NCI-H510A (cell line): ENCODE measurements around the gene SERHL2.
"Not testable (repeated sequence)": the region's sequence is repeated elsewhere in the genome, so short reads cannot be mapped to it uniquely, and the experiment has no call there.

Experiments
- DNase-seq: peaks from one replicate; lab custom pipeline; 2025; lab: John Stamatoyannopoulos, UW

Gene SERHL2, protein sequence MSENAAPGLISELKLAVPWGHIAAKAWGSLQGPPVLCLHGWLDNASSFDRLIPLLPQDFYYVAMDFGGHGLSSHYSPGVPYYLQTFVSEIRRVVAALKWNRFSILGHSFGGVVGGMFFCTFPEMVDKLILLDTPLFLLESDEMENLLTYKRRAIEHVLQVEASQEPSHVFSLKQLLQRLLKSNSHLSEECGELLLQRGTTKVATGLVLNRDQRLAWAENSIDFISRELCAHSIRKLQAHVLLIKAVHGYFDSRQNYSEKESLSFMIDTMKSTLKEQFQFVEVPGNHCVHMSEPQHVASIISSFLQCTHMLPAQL

DNA sequence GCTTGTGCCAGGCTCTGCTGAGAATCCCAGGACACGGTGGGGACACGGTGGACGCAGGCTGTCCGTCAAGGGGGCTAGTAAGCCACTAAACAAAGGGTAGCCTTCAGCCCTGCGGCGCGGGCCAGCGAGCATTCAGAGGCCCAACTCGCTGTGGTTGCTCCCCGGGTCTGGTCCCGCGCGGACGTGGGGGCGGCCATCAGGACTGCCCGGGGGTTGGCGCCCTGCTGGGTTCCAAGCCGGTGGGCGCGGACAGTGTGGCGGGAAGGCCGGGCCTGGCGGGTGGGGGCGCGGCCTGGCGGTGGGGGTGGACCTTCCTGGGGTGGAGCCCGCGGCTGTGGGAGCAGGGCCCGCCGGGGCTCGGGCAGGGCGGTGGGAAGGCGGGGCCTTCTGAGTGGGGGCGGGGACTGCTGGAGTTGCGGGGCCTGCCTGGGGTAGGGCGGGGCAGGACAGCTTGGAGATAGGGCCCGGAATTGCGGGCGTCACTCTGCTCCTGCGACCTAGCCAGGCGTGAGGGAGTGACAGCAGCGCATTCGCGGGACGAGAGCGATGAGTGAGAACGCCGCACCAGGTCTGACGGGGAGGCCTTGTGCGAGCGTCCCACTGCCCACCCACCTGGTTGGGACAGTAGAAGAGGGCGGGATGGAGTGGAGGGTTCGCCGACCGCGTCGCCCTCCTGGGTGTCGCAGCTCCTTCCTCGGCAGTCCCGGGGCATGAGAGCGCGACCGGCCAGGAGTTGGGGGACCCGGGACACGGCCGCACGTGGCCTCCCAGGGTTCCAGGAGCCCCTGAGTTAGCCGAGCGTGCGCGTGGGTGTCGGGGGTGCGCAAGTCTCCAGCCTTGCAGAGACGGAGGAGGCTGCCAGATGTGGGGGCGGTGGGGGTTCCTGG is at the start of gene SERHL2:
Gene SERHL2, plus strand, starts transcription at position 482 of the 887 bp plus-strand sequence. Its CDS starts 65 bp downstream, at position 547.
- no peak for DNase-seq

DNA sequence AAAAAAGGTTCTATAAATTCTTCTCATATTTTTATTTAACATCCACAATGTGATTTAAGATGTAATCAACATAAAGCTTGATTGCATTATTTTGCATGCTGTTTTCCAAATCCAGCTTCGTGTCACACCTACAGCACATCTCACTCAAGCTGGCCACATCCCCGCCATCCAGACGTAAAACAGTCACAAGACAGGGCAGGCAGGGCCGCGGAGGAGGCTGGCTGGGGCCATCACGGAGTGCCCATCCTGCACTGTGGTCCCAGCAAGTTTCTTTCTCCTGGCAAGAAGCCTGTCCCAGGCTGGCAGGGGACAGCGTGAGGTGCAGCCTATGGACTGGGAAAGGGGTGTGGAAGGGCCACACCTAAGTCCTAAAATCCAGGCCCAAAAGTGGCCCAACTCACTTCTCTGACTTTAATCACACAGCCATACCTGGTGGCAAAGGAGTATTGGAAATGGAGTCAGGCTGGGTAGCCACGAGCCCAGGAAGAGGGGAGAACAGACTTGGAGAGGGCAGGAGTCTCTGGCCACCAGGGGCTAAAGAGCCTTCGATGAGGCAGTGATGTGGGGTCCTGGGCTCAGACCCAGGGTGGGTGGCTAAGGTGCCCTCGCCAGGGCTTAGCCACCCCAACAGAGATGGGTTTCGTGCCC is 45.3 kb upstream of the SERHL2 start:
- DNase-seq: not testable (repeated sequence)

DNA sequence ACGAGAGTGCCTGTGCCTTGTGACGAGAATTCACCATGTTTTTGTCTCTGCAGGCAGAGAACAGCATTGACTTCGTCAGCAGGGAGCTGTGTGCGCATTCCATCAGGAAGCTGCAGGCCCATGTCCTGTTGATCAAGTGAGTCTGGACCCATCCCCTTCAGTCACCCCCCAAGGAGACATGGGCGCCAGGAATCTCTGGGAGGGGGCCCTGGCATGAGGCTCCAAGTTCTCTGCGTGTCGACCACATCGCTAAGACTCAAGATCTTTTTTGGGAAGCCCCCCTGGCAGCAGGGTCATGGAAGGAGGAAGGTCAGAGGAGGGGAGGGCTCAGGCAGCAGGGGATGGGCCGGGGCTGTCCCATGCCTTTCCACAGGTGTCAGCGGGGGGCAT is 44.8 kb upstream of the SERHL2 start:
- DNase-seq: not testable (repeated sequence)

DNA sequence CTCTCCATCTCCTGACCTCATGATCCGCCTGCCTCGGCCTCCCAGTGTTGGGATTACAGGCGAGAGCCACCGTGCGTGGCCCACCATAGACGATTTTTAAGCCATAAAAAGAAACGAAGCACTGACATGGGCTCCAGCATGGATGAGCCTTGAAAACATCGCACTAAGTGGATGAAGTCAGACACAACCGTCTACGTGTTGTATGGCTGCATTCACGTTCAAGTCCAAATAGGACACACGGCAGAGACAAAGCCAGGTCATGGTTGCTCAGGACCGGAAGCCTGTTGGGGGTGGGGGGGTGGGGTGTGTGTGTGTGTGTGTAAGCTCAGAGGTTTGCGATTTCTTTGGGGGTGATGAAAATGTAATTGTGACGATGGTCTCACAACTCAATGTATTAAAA is 44.2 kb upstream of the SERHL2 start:
- no peak for DNase-seq

DNA sequence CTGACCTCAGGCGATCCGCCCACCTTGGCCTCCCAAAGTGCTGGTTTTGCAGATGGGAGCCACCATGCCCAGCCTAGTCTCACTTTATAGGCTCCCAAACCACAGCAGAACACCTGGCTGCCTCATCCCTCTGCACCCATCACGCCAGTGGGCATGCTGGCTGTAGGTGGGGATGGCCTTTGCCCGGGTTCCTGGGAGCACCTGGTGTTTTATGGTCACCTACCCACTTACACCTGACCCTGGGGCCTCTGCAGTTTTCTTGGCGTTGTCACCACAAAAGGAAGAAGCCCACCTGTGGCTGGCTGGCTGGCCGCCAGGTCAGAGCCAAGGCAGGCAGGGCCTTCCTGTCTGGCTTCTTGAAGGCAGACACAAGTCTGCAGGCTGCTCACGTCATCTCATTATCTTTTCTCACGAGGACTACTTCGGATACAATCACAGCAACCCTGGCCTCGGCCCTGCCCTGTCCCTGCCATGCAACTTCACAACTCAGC is 42.3 kb upstream of the SERHL2 start:
- no peak for DNase-seq

DNA sequence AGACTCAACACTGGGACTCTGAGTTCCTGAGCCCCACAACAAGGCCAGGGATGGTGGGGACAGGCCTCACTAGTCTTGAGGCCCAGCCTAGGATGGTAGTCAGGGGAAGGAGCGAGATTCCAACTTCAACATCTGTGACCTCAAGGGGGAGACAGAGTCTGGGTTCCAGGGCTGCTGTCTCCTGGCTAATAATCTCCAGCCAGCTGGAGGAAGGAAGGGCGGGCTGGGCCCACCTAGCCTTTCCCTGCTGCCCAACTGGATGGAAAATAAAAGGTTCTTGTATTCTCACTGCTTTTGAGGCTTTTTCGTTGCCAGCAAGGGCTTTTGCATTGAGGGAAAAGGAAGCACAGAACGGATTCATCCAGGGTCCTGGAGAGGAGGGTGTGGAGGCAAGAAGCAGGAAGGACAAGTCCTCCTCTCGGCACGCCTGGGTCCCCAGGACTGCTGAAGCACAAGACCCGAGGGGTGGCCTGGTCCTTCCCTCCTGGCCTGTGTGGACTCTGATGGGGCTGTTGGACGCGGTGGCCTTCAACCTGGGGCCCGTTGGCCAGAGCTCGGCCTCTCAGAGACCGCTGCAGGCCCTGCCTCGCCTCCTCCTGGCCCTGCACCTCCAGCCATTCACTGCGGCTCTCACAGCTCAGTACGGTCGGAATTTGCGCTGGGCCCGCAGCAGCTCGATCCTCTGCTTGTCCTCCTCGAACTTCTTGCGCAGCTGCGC is 41.3 kb upstream of the SERHL2 start:
- DNase-seq: not testable (repeated sequence)

DNA sequence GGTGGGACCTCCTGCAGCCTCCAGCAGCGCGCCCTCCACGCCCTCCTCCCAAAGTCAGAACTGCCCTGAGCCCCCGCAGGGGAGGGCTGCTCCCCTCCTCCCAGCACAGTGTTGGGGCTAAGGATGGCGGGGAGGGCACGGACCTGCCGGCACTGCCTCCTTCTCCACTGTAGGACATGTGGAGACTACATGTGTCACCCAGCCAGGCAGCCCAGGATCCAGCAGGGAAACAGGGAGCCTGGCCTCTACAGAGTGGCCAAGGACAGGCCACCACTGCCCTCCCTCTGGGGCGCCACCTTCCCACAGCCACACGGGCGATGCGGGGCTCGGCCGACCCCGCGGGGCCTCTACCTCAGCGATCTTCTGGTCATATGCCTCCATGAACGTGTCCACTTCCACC is 39.4 kb upstream of the SERHL2 start:
- not testable (repeated sequence) for DNase-seq

DNA sequence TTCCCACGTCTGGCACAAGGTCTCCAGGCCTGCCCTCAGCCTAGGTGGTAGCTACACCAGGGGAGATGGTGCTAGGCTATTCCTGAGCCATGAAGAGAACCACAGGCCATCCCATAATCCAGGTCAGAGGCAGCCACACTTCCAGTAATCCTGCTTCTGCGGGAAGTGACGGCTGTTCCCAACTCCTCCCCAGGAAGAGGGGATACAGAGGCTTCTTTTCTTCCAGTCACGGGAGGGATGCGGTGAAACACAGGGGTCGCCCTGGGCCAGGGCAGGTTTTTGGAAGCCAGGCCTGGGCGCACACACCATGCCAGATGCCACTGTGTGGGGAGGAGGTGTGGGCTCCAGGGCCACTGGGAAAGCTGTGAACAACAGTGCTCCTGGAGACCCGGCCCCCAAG is 38.5 kb upstream of the SERHL2 start:
- DNase-seq: not testable (repeated sequence)

DNA sequence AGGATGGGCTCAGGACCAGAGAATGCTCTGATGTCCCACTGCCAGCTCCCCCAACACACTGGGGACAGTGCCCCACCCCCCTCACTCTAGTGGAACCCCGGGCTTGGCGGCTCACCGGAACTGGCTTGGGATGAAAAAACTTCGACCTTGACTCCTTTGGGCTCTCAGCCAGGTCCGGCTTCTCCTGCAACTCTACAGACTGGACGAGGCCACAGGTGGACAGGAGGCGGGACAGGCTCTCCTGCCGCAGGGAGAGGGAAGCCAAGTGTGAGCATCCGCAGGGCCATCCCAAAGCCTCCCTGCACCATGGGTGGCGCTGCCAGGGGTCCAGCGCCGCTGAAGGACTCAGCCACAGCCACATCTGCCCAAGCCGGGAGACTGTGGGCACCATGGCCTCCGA is 37.9 kb upstream of the SERHL2 start:
- no peak for DNase-seq

DNA sequence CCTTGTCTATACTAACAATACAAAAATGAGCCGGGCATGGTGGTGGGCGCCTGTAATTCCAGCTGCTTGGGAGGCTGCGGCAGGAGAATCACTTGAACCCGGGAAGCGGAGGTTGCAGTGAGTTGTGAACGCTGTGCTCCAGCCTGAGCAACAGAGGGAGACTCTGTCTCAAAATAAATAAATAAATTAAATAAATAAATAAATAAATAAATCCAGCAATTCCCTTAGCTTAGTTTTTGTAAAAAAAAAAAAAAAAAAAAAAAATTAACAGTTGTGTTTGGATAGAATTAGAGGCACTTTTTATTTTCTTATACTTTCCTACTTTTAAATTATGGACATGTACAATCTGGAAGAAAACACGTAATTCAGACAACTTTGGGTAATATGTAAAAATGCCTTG is 36.7 kb upstream of the SERHL2 start:
- not testable (repeated sequence) for DNase-seq

DNA sequence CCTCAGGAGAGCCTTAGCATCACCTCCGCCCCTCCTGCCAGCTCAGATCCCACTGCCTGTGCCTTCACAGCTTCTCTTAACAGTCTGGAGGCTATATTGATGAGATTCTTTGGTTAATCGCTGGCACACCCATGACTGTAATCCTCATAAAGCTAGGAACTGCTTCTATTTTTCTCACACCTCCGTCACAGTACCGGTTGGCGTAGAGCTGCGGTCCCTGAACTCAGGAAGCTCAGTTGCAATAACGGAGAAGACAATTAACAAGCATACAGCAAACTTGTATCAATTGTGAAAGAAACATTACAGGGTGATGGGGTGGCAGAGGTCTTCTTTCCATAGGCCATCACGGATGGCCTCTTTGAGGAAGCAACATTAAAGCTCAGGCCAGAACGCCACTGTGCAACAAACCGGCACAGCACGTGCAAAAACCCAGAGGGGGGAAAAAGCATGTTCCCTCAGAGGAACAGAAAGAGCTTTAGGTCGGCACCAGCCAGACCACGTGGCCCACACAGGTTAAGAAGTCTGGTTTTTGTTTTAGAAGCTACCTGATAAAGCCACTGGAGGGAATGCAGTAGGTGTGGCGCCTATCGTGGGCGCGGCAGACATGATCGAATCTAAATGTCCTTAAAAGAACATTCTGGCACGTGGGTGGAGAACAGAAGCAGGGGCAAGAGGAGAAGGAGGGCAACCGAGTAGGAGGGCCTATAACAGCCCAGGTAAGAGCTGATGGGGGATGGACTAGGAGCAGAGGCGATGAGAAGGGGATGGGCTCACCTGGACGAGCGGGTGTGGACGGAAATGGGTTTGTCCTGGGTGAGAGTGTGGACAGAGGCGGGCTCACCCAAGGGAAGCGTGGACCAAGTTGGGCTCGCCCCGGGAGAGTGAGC is 34.9 kb upstream of the SERHL2 start:
- DNase-seq: not testable (repeated sequence)

DNA sequence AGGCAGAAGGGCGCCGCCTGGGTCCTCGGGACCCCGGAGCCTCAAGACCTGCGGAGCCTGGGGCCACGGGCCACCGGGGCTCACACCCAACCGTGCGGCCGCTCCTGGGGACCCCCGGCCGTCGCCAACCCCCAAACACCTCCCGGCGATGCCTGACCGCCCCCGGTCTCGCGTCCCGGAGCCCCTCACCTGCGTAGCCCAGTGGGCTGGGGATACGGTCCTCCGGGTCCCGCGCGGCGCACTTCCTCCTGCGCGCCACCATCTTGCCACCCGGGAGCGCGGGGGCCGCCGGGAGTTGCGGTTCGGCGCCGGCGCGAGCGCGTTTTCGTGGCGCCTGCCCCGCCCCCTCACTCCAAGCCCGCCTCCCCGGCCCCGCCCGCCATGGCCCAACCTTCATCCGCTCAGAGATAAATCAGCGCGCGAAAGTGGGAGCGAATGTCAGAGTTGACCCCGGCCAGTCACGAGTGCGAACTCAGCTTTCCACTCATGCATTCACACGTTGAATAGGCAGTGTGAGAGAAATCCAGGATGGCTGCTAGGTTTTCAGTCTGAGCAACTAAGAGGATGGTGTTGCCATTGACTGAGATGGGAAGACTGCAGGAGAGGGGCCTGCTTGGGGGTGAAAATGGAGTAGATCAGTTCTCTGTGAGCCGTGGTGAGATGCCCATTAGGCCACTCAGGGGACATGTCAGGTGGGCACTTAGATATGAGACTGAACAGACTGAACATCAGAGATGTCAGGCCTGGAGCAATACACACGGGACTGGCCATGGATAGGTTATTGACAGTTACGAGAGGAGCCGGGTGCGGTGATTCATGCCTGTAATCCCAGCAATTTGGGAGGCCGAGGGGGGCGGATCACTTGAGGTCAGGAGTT is 34.0 kb upstream of the SERHL2 start, which contains the start of gene RRP7A:
Gene RRP7A, minus strand, starts transcription at position 272 of the 877 bp plus-strand sequence. Its CDS starts 10 bp downstream, at position 262.
- no peak for DNase-seq

DNA sequence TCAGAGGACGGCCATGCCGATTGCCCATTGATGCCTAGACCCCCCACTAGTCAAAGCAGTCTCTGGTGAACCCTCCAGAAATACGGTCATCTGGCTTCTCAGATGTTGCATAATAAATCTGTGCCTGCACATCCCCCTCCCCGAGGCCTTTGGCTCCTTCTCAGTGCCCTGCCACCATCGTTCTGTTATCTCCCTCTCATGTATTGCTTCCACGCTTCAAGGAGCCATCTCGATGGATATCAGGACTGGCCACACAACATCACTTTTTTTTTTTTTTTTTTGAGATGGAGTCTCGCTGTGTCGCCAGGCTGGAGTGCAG is 32.6 kb upstream of the SERHL2 start:
- DNase-seq: no peak

DNA sequence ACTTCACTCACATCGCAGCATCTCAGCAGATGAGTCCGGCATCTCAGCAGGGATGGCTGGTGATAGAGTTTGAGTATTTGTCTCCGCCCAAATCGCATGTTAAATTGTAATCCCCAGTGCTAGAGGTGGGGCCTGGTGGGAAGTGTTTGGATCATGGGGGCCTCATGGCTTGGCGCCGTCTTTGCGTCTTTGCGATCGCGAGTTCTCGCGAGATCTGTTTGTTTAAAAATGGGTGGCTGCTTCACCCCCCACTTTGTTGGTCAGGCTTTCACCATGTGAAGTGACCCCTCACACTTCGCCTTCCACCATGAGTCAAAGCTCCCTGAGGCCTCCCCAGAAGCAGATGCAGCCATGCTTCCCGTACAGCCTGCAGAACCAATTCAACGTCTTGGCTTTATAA is 31.2 kb upstream of the SERHL2 start:
- DNase-seq: no peak

DNA sequence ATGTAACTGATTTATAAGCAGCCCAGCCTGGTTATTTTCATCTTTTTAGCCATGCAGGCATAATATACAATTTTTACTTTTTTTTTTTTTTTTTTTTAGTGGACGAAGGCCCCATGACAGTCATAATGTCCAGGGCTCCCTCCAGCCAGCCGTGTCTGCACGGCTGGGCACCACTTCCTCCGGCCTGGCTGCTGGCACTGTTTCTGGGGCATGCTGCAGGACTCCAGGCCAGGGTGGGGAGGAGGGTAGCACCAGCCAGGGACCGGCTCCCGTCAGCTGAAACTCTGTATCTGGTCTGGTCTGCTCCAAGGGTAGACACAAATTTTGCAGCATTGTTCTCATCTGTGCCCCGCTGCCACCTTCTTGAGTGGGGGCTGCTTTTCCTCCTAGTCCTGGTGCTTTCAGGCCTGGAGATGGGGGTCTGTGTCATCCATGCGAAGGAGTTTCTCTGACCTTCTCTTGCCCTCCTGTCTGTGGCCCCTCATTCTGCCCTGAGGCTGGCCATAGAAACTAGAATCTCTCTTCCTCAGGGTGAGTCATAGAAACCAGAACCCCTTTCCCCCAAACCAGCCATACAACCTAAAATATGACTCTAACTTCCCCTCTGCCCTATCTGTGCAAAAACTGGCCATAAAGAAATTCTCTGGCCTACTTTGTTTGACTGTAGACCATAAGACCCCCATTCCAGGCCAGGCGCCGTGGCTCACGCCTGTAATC is 25.0 kb upstream of the SERHL2 start:
- no peak for DNase-seq

DNA sequence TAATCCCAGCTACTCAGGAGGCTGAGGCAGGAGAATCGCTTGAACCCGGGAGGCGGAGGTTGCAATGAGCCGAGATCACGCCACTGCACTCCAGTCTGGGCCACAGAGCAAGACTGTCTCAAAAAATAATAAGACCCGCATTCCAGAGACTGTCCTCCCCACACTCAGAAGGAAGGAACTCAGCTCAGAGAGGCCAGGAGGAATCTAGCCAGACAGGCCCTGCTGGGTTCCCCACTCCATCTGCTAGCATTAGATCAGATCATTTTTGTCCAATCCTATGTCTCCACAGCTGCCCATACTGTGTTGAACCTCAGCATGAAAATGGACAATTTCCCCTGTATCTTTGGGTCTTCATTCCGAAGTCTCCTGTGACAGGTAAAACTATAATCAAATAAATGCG is 24.3 kb upstream of the SERHL2 start:
- DNase-seq: not testable (repeated sequence)

DNA sequence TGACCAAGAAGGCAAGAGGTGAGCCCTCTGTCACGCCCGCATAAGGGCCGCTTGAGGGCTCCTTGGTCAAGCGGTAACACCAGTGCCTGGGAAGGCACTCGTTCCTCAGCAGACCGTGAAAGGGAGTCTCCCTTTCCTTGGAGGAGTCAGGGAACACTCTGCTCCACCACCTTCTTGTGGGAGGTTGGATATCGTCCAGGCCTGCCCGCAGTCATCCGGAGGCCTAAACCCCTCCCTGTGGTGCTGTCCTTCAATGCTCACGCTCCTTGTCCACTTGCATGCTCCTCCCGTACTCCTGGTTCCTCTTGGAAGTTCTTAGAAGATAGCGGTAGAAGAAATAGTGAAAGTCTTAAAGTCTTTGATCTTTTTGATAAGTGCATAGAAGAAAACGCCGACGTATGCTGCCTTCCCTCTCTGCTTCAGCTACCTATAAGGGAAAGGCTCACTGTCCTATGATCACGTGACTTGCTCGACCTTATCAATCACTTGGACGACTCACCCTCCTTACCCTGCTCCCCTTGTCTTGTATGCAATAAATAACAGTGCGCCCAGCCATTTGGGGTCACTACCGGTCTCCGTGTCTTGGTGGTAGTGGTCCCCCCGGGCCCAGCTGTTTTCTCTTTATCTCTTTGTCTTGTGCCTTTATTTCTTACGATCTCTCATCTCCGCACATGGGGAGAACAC is 22.2 kb upstream of the SERHL2 start:
- not testable (repeated sequence) for DNase-seq

DNA sequence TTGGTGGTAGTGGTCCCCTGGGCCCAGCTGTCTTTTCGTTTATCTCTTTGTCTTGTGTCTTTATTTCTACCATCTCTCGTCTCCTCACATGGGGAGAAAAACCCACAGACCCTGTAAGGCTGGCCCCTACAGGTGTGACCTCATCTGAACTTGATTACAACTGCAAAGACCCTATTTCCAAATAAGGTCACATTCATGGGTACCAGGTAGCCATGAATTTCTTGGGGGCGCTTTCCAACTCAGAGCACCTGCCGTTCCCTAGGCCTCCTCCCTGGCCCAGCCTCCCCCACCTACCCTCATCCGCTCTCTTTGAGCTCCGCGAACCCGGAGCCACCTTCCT is 20.1 kb upstream of the SERHL2 start:
- DNase-seq: no peak
